CD14-positive monocyte (primary cell): Measurements from ENCODE around the gene IKBKE. TPM values are rescaled to one million over a fixed set of nuclear protein-coding genes. Genes with fewer than 3 reads are reported as not detected.

ENCODE experiments used
- DNase-seq, 3 donors: peaks; one replicate each; pipeline ENCODE4 v3.0.0-alpha.2; 2011 to 2022
- H2AFZ ChIP-seq: 2 replicates; pipeline ENCODE4 v1.6.0; 2012; ENCODE audit warnings: mild to moderate bottlenecking, low read depth, low read length, inconsistent platforms; ENCODE audit not compliant: insufficient read depth, poor library complexity, severe bottlenecking
- H3K27ac ChIP-seq, 2 donors: 1 replicate in 1 of 2; 2 replicates in 1 of 2; pipeline ENCODE4 v1.5.1; 2012 to 2013; ENCODE audit warnings: low read length in 2 of 2, control low read depth in 1 of 2, inconsistent platforms in 1 of 2, low read depth in 1 of 2, mild to moderate bottlenecking in 1 of 2
- H3K27me3 ChIP-seq, 2 donors: one replicate each; pipeline versions ENCODE4 v1.6.0 to v1.6.1; 2011 to 2013; ENCODE audit warnings: low read length in 2 of 2; ENCODE audit not compliant: control insufficient read depth in 2 of 2, insufficient read depth in 2 of 2
- H3K36me3 ChIP-seq, 2 donors: replicated peaks in 1 of 2; 1 replicate in 1 of 2; 2 replicates in 1 of 2; pipeline versions ENCODE4 v1.5.1 to v1.6.1; 2012 to 2013; ENCODE audit warnings: low read length in 2 of 2, control low read depth in 1 of 2, inconsistent platforms in 1 of 2, mild to moderate bottlenecking in 1 of 2; ENCODE audit not compliant: insufficient read depth in 2 of 2, control insufficient read depth in 1 of 2
- H3K4me1 ChIP-seq, 2 donors: 1 replicate in 1 of 2; 2 replicates in 1 of 2; pipeline versions ENCODE4 v1.5.1 to v1.6.1; 2012 to 2013; ENCODE audit warnings: low read length in 2 of 2, control low read depth in 1 of 2, inconsistent platforms in 1 of 2, mild to moderate bottlenecking in 1 of 2, moderate library complexity in 1 of 2; ENCODE audit not compliant: insufficient read depth in 2 of 2, control insufficient read depth in 1 of 2
- H3K4me2 ChIP-seq: replicated peaks from 2 replicates; pipeline ENCODE3; 2012; ENCODE audit warnings: low read length, moderate library complexity, mild to moderate bottlenecking; ENCODE audit not compliant: poor library complexity, severe bottlenecking; ENCODE audit errors: extremely low read depth
- H3K4me3 ChIP-seq, 3 experiments: fragments of 200-600 bp in 1 of 3; sonication (generic) in 1 of 3; replicated peaks in 1 of 3; 1 replicate in 2 of 3; 2 replicates in 1 of 3; pipeline ENCODE4 v1.5.1; 2011 to 2013; ENCODE audit warnings: low read length in 3 of 3, mild to moderate bottlenecking in 3 of 3, control low read depth in 2 of 3, low read depth in 2 of 3, inconsistent platforms in 1 of 3, moderate library complexity in 1 of 3
- H3K79me2 ChIP-seq: 2 replicates; pipeline ENCODE4 v1.6.0; 2012; ENCODE audit warnings: mild to moderate bottlenecking, control low read depth, inconsistent platforms, low read length, moderate library complexity; ENCODE audit not compliant: insufficient read depth
- H3K9ac ChIP-seq: 2 replicates; pipeline ENCODE4 v1.6.0; 2017; ENCODE audit warnings: low read length, mild to moderate bottlenecking; ENCODE audit not compliant: insufficient read depth, poor library complexity, severe bottlenecking
- H3K9me3 ChIP-seq, 2 donors: replicated peaks in 1 of 2; 1 replicate in 1 of 2; 2 replicates in 1 of 2; pipeline versions ENCODE4 v1.5.1 to v1.6.1; 2012 to 2013; ENCODE audit warnings: low read length in 2 of 2, control low read depth in 1 of 2; ENCODE audit not compliant: control insufficient read depth in 1 of 2, insufficient read depth in 1 of 2
- H4K20me1 ChIP-seq: 2 replicates; pipeline ENCODE4 v1.6.0; 2012; ENCODE audit warnings: mild to moderate bottlenecking, low read length, control low read depth, moderate library complexity; ENCODE audit not compliant: insufficient read depth
- H3K27ac Mint-ChIP-seq, 7 donors: one replicate each; pipeline ENCODE4 v1.8.0; 2020; ENCODE audit warnings: mild to moderate bottlenecking in 7 of 7, mixed read lengths in 7 of 7, moderate library complexity in 6 of 7, inconsistent platforms in 2 of 7
- H3K27me3 Mint-ChIP-seq, 3 donors: one replicate each; pipeline ENCODE4 v1.8.0; 2021 to 2022; ENCODE audit warnings: low read depth in 3 of 3, mild to moderate bottlenecking in 3 of 3, mixed read lengths in 3 of 3, moderate library complexity in 3 of 3, inconsistent platforms in 1 of 3
- H3K36me3 Mint-ChIP-seq, 2 donors: one replicate each; pipeline ENCODE4 v1.8.0; 2020; ENCODE audit warnings: mixed read lengths in 2 of 2, inconsistent platforms in 1 of 2, mild to moderate bottlenecking in 1 of 2
- H3K4me1 Mint-ChIP-seq: one replicate; pipeline ENCODE4 v1.8.0; 2020; ENCODE audit warnings: mild to moderate bottlenecking, mixed read lengths
- H3K4me3 Mint-ChIP-seq, 2 donors: one replicate each; pipeline ENCODE4 v1.8.0; 2020; ENCODE audit warnings: mild to moderate bottlenecking in 2 of 2, mixed read lengths in 2 of 2, moderate library complexity in 1 of 2
- H3K9me3 Mint-ChIP-seq, 7 donors: one replicate each; pipeline ENCODE4 v1.8.0; 2020 to 2022; ENCODE audit warnings: mixed read lengths in 7 of 7, mild to moderate bottlenecking in 6 of 7, moderate library complexity in 6 of 7, inconsistent platforms in 2 of 7
- CTCF ChIP-seq: fragments of 200-600 bp; IDR thresholded peaks from one replicate; pipeline ENCODE4 v1.8.0; 2022; ENCODE audit warnings: antibody characterized with exemption, mild to moderate bottlenecking
- WGBS: methylation state at CpG from one replicate; pipeline ENCODE4 v1.1.5; 2013; ENCODE audit warnings: missing lambda C conversion rate; ENCODE audit not compliant: insufficient coverage; 5-methylcytosine and 5-hydroxymethylcytosine counted together
- intact Hi-C, 2 donors: fragments of 100-400 bp; cut with micrococcal nuclease; formaldehyde crosslinking; loops; one replicate each; pipeline versions ENCODE4 v1.15.0 to v1.15.1; 2023
- polyA plus RNA-seq, 3 donors: library from polyadenylated mRNA; depleted of rRNA in 1 of 3; unstranded in 2 of 3; stranded (reverse) in 1 of 3; fragments of 300-500 nt in 2 of 3; fragments of >200 nt in 1 of 3; fragmentation: Illumina TruSeq in 2 of 3; gene quantifications; 1 replicate in 2 of 3; 2 replicates in 1 of 3; pipeline ENCODE4 v1.2.3, GENCODE V29; 2012 to 2021

IKBKE gene
- polyA plus RNA-seq, 3 donors = 35.6 to 40.7 (median 37.6) TPM

- H3K9ac ChIP-seq = no peak overlapping the region
- H3K27ac Mint-ChIP-seq = peak overlapping the region in 1 of 7 donors; percentile 55
- H3K4me3 Mint-ChIP-seq = no peak overlapping the region
Measured at GRCh38 chr1:206453111-206453510, 17.2 kb upstream of the IKBKE start.

GRCh38 chr1:206455289-206455665 is 15.0 kb upstream of the IKBKE start:
- intact Hi-C loops = no loop called here
- Mint-ChIP-seq H3K9me3 (no peaks in the 10 kb centered on the region), H3K4me3 (no peak overlapping the region), H3K27me3 (no peaks in the 10 kb centered on the region), H3K27ac (peak overlapping the region in 5 of 7 donors; percentile 9 to 74 (median 65)), H3K4me1 (peaks cover 23% of the 10 kb centered on the region), H3K36me3 (peaks cover 86 to 90% of the 10 kb centered on the region in 2 donors)
- H3K4me3 ChIP-seq = no peak overlapping the region
- H2AFZ ChIP-seq = no peak overlapping the region
- no peaks in the 10 kb centered on the region for H3K27me3 ChIP-seq
- no peaks in the 10 kb centered on the region for H3K79me2 ChIP-seq
- DNase-seq = no peak
- no peak overlapping the region for H3K9ac ChIP-seq
- no CpG with 5 or more reads among the region's 3 CpGs for WGBS
- peaks cover 72 to 87% of the 10 kb centered on the region in 2 donors for H3K36me3 ChIP-seq
- TF ChIP-seq CTCF = no peak
- no peaks in the 10 kb centered on the region for H3K9me3 ChIP-seq
- H3K4me1 ChIP-seq = peaks cover 16 to 17% of the 10 kb centered on the region in 2 donors
- H3K27ac ChIP-seq = no peak overlapping the region
- H4K20me1 ChIP-seq = no peaks in the 10 kb centered on the region
- H3K4me2 ChIP-seq = no peak overlapping the region

More at GRCh38 chr1:206453111-206453510, 17.2 kb upstream of the IKBKE start:
- Histone ChIP-seq H4K20me1 (peaks cover 3% of the 10 kb centered on the region), H3K4me2 (no peak overlapping the region), H3K27ac (no peak overlapping the region), H3K4me1 (peaks cover 16 to 17% of the 10 kb centered on the region in 2 donors), H3K36me3 (peaks cover 72 to 87% of the 10 kb centered on the region in 2 donors), H3K4me3 (no peak overlapping the region), H3K27me3 (no peaks in the 10 kb centered on the region), H3K9me3 (no peaks in the 10 kb centered on the region), H3K79me2 (no peaks in the 10 kb centered on the region), H2AFZ (no peak overlapping the region)
- no peak for TF ChIP-seq CTCF
- H3K9me3 Mint-ChIP-seq = no peaks in the 10 kb centered on the region
- peaks cover 87 to 89% of the 10 kb centered on the region in 2 donors for H3K36me3 Mint-ChIP-seq
- no peaks in the 10 kb centered on the region for H3K27me3 Mint-ChIP-seq
- intact Hi-C loops = no loop called here
- no peak for DNase-seq
- 100% methylated on average over 11 of the region's 13 CpGs for WGBS
- peaks cover 23% of the 10 kb centered on the region for H3K4me1 Mint-ChIP-seq
